Posterior vena cava (tissue), 2 donors: ENCODE results near the gene DUOX1. TPM values are rescaled to one million over a fixed set of nuclear protein-coding genes. Genes with fewer than 3 reads are reported as not detected.

Experiments
- DNase-seq: peaks from one replicate; pipeline ENCODE4 v3.0.0-alpha.2; 2020; ENCODE audit warnings: low spot score
- intact Hi-C, 2 donors: fragments of 100-400 bp; cut with DNase I; formaldehyde crosslinking; loops; one replicate each; pipeline versions ENCODE4 v1.14.1 to v1.14.2; 2022 to 2023
- total RNA-seq, 2 donors: library from RNA; stranded (reverse); fragmentation: NEBNext Ultra II Directional; extraction: Animal tissue kit (Norgen Biotek cat#: 25700); gene quantifications; one replicate each; pipeline ENCODE4 v1.2.1, GENCODE V29; 2021
- donor health status: DM: yes; HTN: yes; CAD: no.
- donor health status: DM: yes; HTN: yes; CAD: no.

DUOX1 gene
- total RNA-seq, 2 donors from 2014 or later = 0.62 to 4.4 TPM

- peak; percentile 95 for DNase-seq
- intact Hi-C loops = no loop called here
These were observed 71.2 kb downstream of the DUOX1 start for GRCh38 chr15:45200799-45201556.

- no peak for DNase-seq
- intact Hi-C loops = no loop called here
These were observed 71.7 kb downstream of the DUOX1 start for GRCh38 chr15:45201557-45201859.

GRCh38 chr15:45201869-45202268 lies 72.1 kb downstream of the DUOX1 start:
- intact Hi-C loops = no loop called here
- no peak for DNase-seq

- no peak for DNase-seq
- intact Hi-C loops = no loop called here
These were observed 73.4 kb downstream of the DUOX1 start for GRCh38 chr15:45203182-45203581.

GRCh38 chr15:45205192-45205591 lies 75.4 kb downstream of the DUOX1 start:
- intact Hi-C loops = no loop called here
- no peak for DNase-seq

GRCh38 chr15:45212493-45212892 lies 82.7 kb downstream of the DUOX1 start:
- no peak for DNase-seq
- intact Hi-C loops = no loop called here

Other genes with a start within 250 kb of the DUOX1 start
- not detected for gene TERB2, start 173.3 kb upstream of the DUOX1 start, total RNA-seq
- 1 to 10 TPM; 6.7 to 9.3 TPM for gene SORD, start 106.8 kb upstream of the DUOX1 start, total RNA-seq
- gene DUOX2, start 15.8 kb upstream of the DUOX1 start, total RNA-seq = 1 to 10 TPM in 1 of 2 donors, under 1 TPM in 1; 0.57 to 2.7 TPM
- gene DUOXA2, start 15.7 kb upstream of the DUOX1 start, total RNA-seq = not detected
- gene DUOXA1, start 115 bp upstream of the DUOX1 start, total RNA-seq = 1 to 10 TPM in 1 of 2 donors, under 1 TPM in 1; 0.81 to 5.3 TPM
- gene SHF, start 58.0 kb downstream of the DUOX1 start, total RNA-seq = 1 to 10 TPM; 8.0 to 8.5 TPM
- gene SLC28A2, start 122.2 kb downstream of the DUOX1 start, total RNA-seq = not detected
- gene GATM, start 248.6 kb downstream of the DUOX1 start, total RNA-seq = 10 to 100 TPM; 26.7 to 27.2 TPM